Measurements from ENCODE around the gene PATJ. TPM values are rescaled to one million over a fixed set of nuclear protein-coding genes. Genes with fewer than 3 reads are reported as not detected.

PATJ gene
- total RNA-seq, 1 experiment from 2014 or later: 47.3 TPM

GRCh38 chr1:61956784-61957183 is 214.5 kb downstream of the PATJ start:
- Histone ChIP-seq H2BK5ac (ENCODE audit: insufficient read length, low read length) (no peak overlapping the region), H2AFZ (ENCODE audit: low read length) (no peak overlapping the region), H3T11ph (ENCODE audit: low read length) (no peak overlapping the region), H3K9ac (ENCODE audit: extremely low read depth, insufficient read length, low read length) (no peak overlapping the region), H3K23me2 (ENCODE audit: insufficient read length, low read depth, low read length, poor library complexity, severe bottlenecking) (no peaks in the 10 kb centered on the region), H3K4ac (ENCODE audit: low read depth, low read length) (no peak overlapping the region), H3K14ac (ENCODE audit: insufficient read depth, low read length) (no peak overlapping the region), H3K27ac (ENCODE audit: insufficient read length, low read depth, low read length) (no peak overlapping the region), H3K4me1 (ENCODE audit: insufficient read depth, low read length) (peaks cover 6% of the 10 kb centered on the region; the same call in 1 of the 2 replicates), H4K20me1 (ENCODE audit: control insufficient read depth, insufficient read depth, insufficient read length) (no peaks in the 10 kb centered on the region), H3K23ac (ENCODE audit: insufficient read length, low read depth, low read length) (no peak overlapping the region), H2BK20ac (ENCODE audit: low read depth, low read length, poor library complexity, severe bottlenecking) (no peak overlapping the region), H2AK5ac (ENCODE audit: insufficient read length, low read length) (no peak overlapping the region), H3K56ac (ENCODE audit: insufficient read length, low read depth, low read length) (no peak overlapping the region), H3K79me2 (ENCODE audit: insufficient read depth, low read length) (no peaks in the 10 kb centered on the region), H3K18ac (ENCODE audit: insufficient read length, low read depth, low read length) (no peak overlapping the region), H2BK12ac (ENCODE audit: insufficient read length, low read depth, low read length) (no peak overlapping the region), H4K8ac (replicated peaks; ENCODE audit: insufficient read length, low read depth, low read length) (no peak overlapping the region), H3K27me3 (ENCODE audit: insufficient read depth, low read length) (no peaks in the 10 kb centered on the region), H4K5ac (ENCODE audit: insufficient read length, low read depth, low read length) (no peak overlapping the region), H3K4me2 (ENCODE audit: insufficient read depth, insufficient read length, low read length) (peak overlapping the region; percentile 3), H4K91ac (ENCODE audit: insufficient read length, low read depth, low read length) (no peak overlapping the region), H2BK15ac (ENCODE audit: low read depth, low read length) (no peak overlapping the region), H2BK120ac (ENCODE audit: low read depth, low read length, poor library complexity, severe bottlenecking) (no peak overlapping the region), H3K9me3 (ENCODE audit: control insufficient read depth, low read depth, low read length) (no peaks in the 10 kb centered on the region), H3K79me1 (ENCODE audit: insufficient read depth, low read depth, low read length, poor library complexity, severe bottlenecking) (no peaks in the 10 kb centered on the region)
- no peak for DNase-seq
- Mint-ChIP-seq H3K27me3 (ENCODE audit: low read depth) (no peaks in the 10 kb centered on the region), H3K27ac (peak overlapping the region in 2 of 3 experiments; percentile 16 to 52; a peak in 4 of 7 replicates), H3K9me3 (no peaks in the 10 kb centered on the region), H3K4me1 (peaks cover 39% of the 10 kb centered on the region in 2 experiments), H3K4me3 (no peak overlapping the region), H3K36me3 (ENCODE audit: insufficient read depth in 1 of 3, low read depth in 3 of 3) (peaks cover 0 to 5% (median 0%) of the 10 kb centered on the region in 3 experiments; a peak in 2 of 7 replicates)
- WGBS (ENCODE audit: extremely low coverage, insufficient read length, low lambda C conversion rate): no CpG with 5 or more reads among the region's 2 CpGs
- no peak for TF ChIP-seq CTCF (conservative IDR thresholded peaks at IDR 0.05)

All from H9 (cell line).